Measurements from ENCODE around the gene APOBEC3C.
"Not testable (repeated sequence)": the region's sequence is repeated elsewhere in the genome, so short reads cannot be mapped to it uniquely, and the experiment has no call there.

Gene APOBEC3C

DNA sequence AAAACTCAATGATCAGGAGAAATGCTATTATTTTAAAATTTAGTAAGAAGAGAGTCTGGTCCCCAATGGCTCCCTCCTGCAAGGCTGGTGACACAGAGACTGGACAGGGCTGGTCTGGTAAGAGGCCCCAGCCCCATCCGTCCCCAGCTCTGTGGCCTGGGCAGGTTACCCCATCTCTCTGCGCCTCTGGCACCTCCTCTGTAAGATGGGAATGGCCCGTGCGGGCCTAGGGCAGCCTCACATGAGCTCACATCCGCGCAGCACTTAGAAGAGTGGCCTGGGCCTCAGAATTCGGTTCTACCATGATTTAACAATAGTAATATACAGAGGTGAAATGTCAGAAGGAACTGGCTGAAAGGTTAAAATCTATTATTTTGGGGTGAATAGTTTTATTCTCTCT, 27.9 kb downstream of the APOBEC3C start:
- Histone ChIP-seq H3K4me3 (no peak overlapping the region), H3K36me3 (replicated peaks) (no peaks in the 10 kb centered on the region), H3K9me3 (no peaks in the 10 kb centered on the region), H3K4me1 (peaks cover 7% of the 10 kb centered on the region), H3K27me3 (ENCODE audit: low read depth) (no peaks in the 10 kb centered on the region)
- in situ Hi-C loops (cut with MboI; ENCODE audit: low sequenced_read_pairs): no loop called here
- no peak for DNase-seq (ENCODE audit: low spot score in 2 of 2)

GRCh38 chr22:39043063-39043462, 29.0 kb downstream of the APOBEC3C start:
- H3K4me1 ChIP-seq; H3K27me3 ChIP-seq (ENCODE audit: low read depth); H3K36me3 ChIP-seq (replicated peaks); H3K9me3 ChIP-seq; H3K4me3 ChIP-seq; in situ Hi-C loops (cut with MboI; ENCODE audit: low sequenced_read_pairs); DNase-seq (ENCODE audit: low spot score in 2 of 2): not testable (repeated sequence)

- H3K36me3 ChIP-seq (replicated peaks); H3K4me3 ChIP-seq; H3K27me3 ChIP-seq (ENCODE audit: low read depth); H3K9me3 ChIP-seq; H3K4me1 ChIP-seq; in situ Hi-C loops (cut with MboI; ENCODE audit: low sequenced_read_pairs); DNase-seq (ENCODE audit: low spot score in 2 of 2): not testable (repeated sequence)
Measured at GRCh38 chr22:39045136-39045535, 31.1 kb downstream of the APOBEC3C start.

GRCh38 chr22:39049486-39049885, 35.4 kb downstream of the APOBEC3C start:
- H3K4me3 ChIP-seq; H3K9me3 ChIP-seq; H3K4me1 ChIP-seq; in situ Hi-C loops (cut with MboI; ENCODE audit: low sequenced_read_pairs); DNase-seq (ENCODE audit: low spot score in 2 of 2); H3K36me3 ChIP-seq (replicated peaks); H3K27me3 ChIP-seq (ENCODE audit: low read depth): not testable (repeated sequence)

GRCh38 chr22:39051844-39052495, 37.9 kb downstream of the APOBEC3C start:
- H3K9me3 ChIP-seq; H3K4me3 ChIP-seq; DNase-seq (ENCODE audit: low spot score in 2 of 2); H3K4me1 ChIP-seq; H3K36me3 ChIP-seq (replicated peaks); H3K27me3 ChIP-seq (ENCODE audit: low read depth); in situ Hi-C loops (cut with MboI; ENCODE audit: low sequenced_read_pairs): not testable (repeated sequence)

- Histone ChIP-seq H3K4me3 (no peak overlapping the region), H3K9me3 (peaks cover 4% of the 10 kb centered on the region; the same call in 1 of the 2 replicates), H3K36me3 (replicated peaks) (no peaks in the 10 kb centered on the region), H3K4me1 (no peaks in the 10 kb centered on the region), H3K27me3 (ENCODE audit: low read depth) (no peaks in the 10 kb centered on the region)
- in situ Hi-C loops (cut with MboI; ENCODE audit: low sequenced_read_pairs): no loop called here
- DNase-seq (ENCODE audit: low spot score in 2 of 2): no peak
Measured at GRCh38 chr22:39055658-39056057, 41.6 kb downstream of the APOBEC3C start.

- DNase-seq (ENCODE audit: low spot score in 2 of 2); in situ Hi-C loops (cut with MboI; ENCODE audit: low sequenced_read_pairs): not testable (repeated sequence)
Measured at GRCh38 chr22:39061290-39061689, 47.2 kb downstream of the APOBEC3C start.

GRCh38 chr22:39061951-39062350, 47.9 kb downstream of the APOBEC3C start:
- H3K36me3 ChIP-seq (replicated peaks); H3K27me3 ChIP-seq (ENCODE audit: low read depth); in situ Hi-C loops (cut with MboI; ENCODE audit: low sequenced_read_pairs); DNase-seq (ENCODE audit: low spot score in 2 of 2); H3K9me3 ChIP-seq; H3K4me3 ChIP-seq: not testable (repeated sequence)
- H3K4me1 ChIP-seq: peaks cover 20% of the 10 kb centered on the region

More at GRCh38 chr22:39061290-39061689, 47.2 kb downstream of the APOBEC3C start:
- not testable (repeated sequence) for H3K9me3 ChIP-seq; H3K4me3 ChIP-seq; H3K36me3 ChIP-seq (replicated peaks); H3K27me3 ChIP-seq (ENCODE audit: low read depth)
- H3K4me1 ChIP-seq: peaks cover 13% of the 10 kb centered on the region

DNA sequence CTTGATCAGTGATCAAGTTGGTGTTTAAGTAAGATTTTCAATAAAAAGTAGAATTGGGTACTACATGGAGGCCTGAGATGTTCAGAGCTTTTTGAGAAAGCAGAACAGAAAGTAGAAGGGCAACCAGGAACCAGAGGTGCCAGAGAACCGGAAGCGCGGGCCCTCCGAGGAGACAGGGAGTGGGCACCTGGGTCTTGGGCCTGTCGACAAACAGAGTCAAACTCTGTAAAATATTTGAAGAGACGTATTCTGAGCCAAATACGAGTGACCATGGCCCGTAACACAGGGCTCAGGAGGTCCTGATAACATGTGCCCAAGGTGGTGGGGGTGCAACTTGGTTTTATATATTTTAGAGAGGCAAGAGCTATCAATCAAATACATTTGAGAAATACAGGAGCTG, 49.8 kb downstream of the APOBEC3C start:
- H3K36me3 ChIP-seq (replicated peaks); H3K27me3 ChIP-seq (ENCODE audit: low read depth); in situ Hi-C loops (cut with MboI; ENCODE audit: low sequenced_read_pairs); H3K9me3 ChIP-seq; H3K4me3 ChIP-seq; DNase-seq (ENCODE audit: low spot score in 2 of 2): not testable (repeated sequence)
- peaks cover 37% of the 10 kb centered on the region for H3K4me1 ChIP-seq

DNA sequence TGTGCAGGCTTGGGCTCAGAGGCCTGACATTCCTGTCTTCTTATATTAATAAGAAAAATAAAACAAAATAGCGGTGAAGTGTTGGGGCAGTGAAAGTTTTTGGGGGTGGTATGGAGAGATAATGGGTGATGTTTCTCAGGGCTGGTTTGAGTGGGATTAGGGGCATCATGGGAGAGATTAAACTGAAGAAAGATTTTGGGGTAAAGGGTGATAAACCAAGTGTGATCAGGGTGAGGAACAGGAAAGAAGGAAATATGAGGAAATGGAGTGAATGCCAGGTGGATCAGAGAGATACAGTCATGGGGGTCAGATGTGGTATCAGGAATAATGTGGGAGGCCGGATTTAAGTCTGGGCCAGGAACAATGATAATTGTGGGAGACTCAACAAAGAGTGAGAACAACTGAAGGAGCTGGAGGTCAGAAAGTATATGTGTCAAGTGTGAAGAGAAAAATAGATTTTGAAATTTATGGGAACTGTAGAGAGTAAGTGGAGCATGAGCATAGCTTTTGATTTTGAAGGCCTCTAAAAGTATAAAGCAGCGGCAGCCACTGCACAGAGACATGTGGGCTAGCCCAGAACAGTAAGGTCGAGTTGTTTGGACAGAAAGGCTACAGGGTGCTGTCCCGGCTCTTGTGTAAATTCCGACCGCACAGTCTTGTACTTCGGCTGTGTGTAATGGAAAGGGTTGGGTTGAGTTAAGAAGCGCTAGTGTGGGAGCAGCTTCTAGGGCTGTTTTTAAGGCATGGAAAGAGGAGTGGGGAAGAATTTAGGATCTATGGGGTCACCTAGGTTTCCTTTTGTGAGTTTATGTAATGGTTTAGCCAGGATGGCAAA, 52.6 kb downstream of the APOBEC3C start:
- H3K9me3 ChIP-seq; DNase-seq (ENCODE audit: low spot score in 2 of 2); H3K27me3 ChIP-seq (ENCODE audit: low read depth); in situ Hi-C loops (cut with MboI; ENCODE audit: low sequenced_read_pairs); H3K4me3 ChIP-seq; H3K36me3 ChIP-seq (replicated peaks): not testable (repeated sequence)
- H3K4me1 ChIP-seq: peaks cover 37% of the 10 kb centered on the region

DNA sequence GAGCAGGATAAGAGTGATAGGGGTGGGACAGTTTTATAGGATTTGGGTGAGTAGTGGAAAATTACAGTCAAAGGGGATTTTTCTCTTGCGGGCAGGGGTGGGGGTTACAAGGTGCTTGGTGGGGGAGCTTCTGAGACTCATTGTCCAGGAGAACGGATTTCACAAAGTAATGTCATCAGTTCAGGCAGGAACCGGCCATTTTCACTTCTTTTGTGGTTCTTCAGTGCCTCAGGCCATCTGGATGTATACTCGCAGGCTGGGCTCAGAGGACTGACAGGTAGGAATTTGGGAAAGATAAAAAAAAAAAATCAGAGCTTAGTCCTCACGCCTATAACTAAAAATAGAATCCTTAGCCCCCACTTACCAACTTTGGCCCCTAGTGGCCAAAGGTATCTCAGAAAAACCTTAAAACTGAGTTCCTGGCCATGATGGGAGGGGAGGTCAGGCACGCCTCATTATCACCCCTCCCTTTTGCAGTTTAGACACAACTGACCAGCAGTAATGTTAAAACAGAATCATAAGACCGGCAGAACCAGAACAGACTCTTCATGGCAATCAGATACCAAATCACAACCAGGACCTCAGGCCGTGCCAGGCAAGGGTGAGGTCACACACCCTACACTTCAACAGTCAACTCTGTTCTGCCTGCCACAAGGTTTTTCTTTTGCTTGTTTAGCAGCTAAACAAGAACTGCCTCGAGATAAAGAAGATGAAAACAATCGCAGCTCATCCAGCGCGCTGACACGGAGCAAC, 54.2 kb downstream of the APOBEC3C start:
- Histone ChIP-seq H3K4me3 (no peak overlapping the region), H3K9me3 (no peaks in the 10 kb centered on the region), H3K36me3 (replicated peaks) (no peaks in the 10 kb centered on the region), H3K4me1 (peaks cover 40% of the 10 kb centered on the region), H3K27me3 (ENCODE audit: low read depth) (no peaks in the 10 kb centered on the region)
- in situ Hi-C loops (cut with MboI; ENCODE audit: low sequenced_read_pairs): no loop called here
- DNase-seq (ENCODE audit: low spot score in 2 of 2): peak; percentile 51 to 64

Data from HAP-1 (cell line).